Dedifferentiated amniotic fluid mesenchymal stem cell (primary cell): ENCODE results near the gene KRT84.
"Not testable (repeated sequence)": the region's sequence is repeated elsewhere in the genome, so short reads cannot be mapped to it uniquely, and the experiment has no call there.

Experiments used
- DNase-seq: peaks from one replicate; pipeline ENCODE4 v3.0.0-alpha.2; 2016; ENCODE audit errors: extremely low spot score

Gene KRT84

GRCh38 chr12:52410589-52411248 lies 25.3 kb upstream of the KRT84 start:
- DNase-seq = not testable (repeated sequence)

GRCh38 chr12:52407918-52408317 lies 22.5 kb upstream of the KRT84 start:
- DNase-seq = no peak

- no peak for DNase-seq
Measured at GRCh38 chr12:52405922-52406385, 20.5 kb upstream of the KRT84 start, which contains the start of gene KRT82. Gene KRT82 (minus strand): TSS chr12:52406335. CDS start chr12:52406277, 58 bp downstream.

- DNase-seq = no peak
Measured at GRCh38 chr12:52404951-52405350, 19.5 kb upstream of the KRT84 start.

- no peak for DNase-seq
Measured at GRCh38 chr12:52403561-52403960, 18.1 kb upstream of the KRT84 start.

- no peak for DNase-seq
Measured at GRCh38 chr12:52402873-52403540, 17.6 kb upstream of the KRT84 start.

- DNase-seq = no peak
Measured at GRCh38 chr12:52402377-52402776, 16.9 kb upstream of the KRT84 start.

- DNase-seq = no peak
Measured at GRCh38 chr12:52401926-52402325, 16.5 kb upstream of the KRT84 start.

- DNase-seq = no peak
Measured at GRCh38 chr12:52401526-52401925, 16.1 kb upstream of the KRT84 start.

- no peak for DNase-seq
Measured at GRCh38 chr12:52400906-52401305, 15.5 kb upstream of the KRT84 start.

- no peak for DNase-seq
Measured at GRCh38 chr12:52399756-52400155, 14.3 kb upstream of the KRT84 start.

GRCh38 chr12:52398176-52398575 lies 12.7 kb upstream of the KRT84 start:
- no peak for DNase-seq

- DNase-seq = no peak
Measured at GRCh38 chr12:52396656-52397055, 11.2 kb upstream of the KRT84 start.

- DNase-seq = no peak
Measured at GRCh38 chr12:52395761-52396434, 10.4 kb upstream of the KRT84 start.

GRCh38 chr12:52394836-52395405 lies 9.5 kb upstream of the KRT84 start:
- no peak for DNase-seq

GRCh38 chr12:52392465-52393007 lies 7.1 kb upstream of the KRT84 start:
- DNase-seq = no peak

- DNase-seq = peak; percentile 14
Measured at GRCh38 chr12:52391618-52392002, 6.2 kb upstream of the KRT84 start.

GRCh38 chr12:52390739-52391617 lies 5.5 kb upstream of the KRT84 start:
- no peak for DNase-seq

- DNase-seq = peak; percentile 17
Measured at GRCh38 chr12:52389313-52390207, 4.1 kb upstream of the KRT84 start.

GRCh38 chr12:52387859-52388258 lies 2.4 kb upstream of the KRT84 start:
- DNase-seq = no peak
